ENCODE data around the gene PODXL2. TPM values are rescaled to one million over a fixed set of nuclear protein-coding genes. Genes with fewer than 3 reads are reported as not detected.

PODXL2 gene
- total RNA-seq, 3 donors from 2014 or later (not counting 1 experiment from before 2014, with no cell fraction given), result 2.2 to 3.5 (median 2.7) TPM

DNA sequence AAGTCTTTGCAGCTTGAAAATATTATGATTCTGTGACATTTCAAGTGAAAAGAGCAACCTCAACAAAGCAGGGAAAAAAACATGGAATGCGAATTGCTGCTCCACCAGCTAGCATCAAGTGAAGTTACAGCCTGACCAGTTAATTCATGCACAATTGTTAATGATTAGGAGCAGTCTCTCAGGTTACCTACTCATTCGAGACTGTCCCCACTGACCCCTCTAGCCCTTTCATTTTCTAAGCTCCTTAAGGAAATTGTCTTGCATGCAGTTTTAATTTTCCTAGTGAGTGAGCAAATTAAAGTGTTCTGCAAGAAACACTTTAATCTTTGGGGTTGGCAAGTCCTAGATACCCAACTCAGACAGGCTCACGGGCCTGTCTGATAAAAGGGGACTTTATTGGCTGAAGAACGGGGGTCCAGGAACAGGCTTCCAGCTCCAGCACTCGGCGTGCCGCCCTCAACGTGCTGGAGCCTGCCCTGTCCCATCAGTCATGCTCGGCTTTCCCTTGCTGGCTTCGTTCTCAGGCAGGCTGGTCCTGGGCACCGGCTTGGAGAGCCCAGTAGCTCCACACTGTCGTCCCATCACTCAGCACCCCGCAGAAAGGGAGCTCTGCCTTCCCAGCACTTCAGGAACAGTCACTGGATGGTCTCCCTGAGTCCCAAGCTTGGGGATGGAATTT is 18.3 kb downstream of the PODXL2 start:
- Histone ChIP-seq H3K4me3 (ENCODE audit: low read length) (no peak overlapping the region), H3K4me1 (ENCODE audit: control insufficient read depth, insufficient read depth, low read length) (no peaks in the 10 kb centered on the region), H3K27me3 (ENCODE audit: control insufficient read depth, insufficient read depth, low read length) (no peaks in the 10 kb centered on the region), H3K9me3 (ENCODE audit: control insufficient read depth, insufficient read depth, low read length) (no peaks in the 10 kb centered on the region), H3K36me3 (ENCODE audit: control insufficient read depth, insufficient read depth, low read length) (no peaks in the 10 kb centered on the region), H3K27ac (ENCODE audit: low read length) (no peak overlapping the region)
- TF ChIP-seq, protein P1, sequence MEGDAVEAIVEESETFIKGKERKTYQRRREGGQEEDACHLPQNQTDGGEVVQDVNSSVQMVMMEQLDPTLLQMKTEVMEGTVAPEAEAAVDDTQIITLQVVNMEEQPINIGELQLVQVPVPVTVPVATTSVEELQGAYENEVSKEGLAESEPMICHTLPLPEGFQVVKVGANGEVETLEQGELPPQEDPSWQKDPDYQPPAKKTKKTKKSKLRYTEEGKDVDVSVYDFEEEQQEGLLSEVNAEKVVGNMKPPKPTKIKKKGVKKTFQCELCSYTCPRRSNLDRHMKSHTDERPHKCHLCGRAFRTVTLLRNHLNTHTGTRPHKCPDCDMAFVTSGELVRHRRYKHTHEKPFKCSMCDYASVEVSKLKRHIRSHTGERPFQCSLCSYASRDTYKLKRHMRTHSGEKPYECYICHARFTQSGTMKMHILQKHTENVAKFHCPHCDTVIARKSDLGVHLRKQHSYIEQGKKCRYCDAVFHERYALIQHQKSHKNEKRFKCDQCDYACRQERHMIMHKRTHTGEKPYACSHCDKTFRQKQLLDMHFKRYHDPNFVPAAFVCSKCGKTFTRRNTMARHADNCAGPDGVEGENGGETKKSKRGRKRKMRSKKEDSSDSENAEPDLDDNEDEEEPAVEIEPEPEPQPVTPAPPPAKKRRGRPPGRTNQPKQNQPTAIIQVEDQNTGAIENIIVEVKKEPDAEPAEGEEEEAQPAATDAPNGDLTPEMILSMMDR (IDR thresholded peaks at IDR 0.05), result no peak
- no peaks in the 10 kb centered on the region for H3K4me1 Mint-ChIP-seq
- H3K27ac Mint-ChIP-seq, result no peak overlapping the region
- no peaks in the 10 kb centered on the region for H3K9me3 Mint-ChIP-seq
- DNase-seq (no peak), ATAC-seq (no peak)
- WGBS (ENCODE audit: insufficient coverage), result 91% methylated on average over 12 of the region's 13 CpGs
- H3K4me3 Mint-ChIP-seq, result no peak overlapping the region
- no peaks in the 10 kb centered on the region for H3K36me3 Mint-ChIP-seq
- no peaks in the 10 kb centered on the region for H3K27me3 Mint-ChIP-seq (ENCODE audit: low read depth in 2 of 2)
- intact Hi-C loops (cut with micrococcal nuclease), result no loop called here

DNA sequence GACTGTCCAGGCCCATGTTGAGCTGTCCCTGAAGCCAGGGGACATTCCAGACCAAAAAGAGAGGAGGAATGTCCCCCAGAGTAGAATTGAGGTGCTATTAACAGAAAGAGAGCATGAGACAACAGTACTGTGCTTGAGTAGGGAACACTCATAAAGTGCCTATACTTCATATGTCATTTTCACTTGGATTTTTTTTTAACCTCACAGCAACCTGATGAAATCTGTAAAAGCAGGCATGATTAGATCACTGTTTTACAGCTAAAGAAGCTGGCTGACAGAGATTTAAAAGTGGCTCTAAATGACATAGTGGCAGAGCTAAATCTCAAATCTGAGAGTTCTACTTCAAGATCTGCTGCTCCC is 18.8 kb downstream of the PODXL2 start:
- TF ChIP-seq, protein P1 (IDR thresholded peaks at IDR 0.05), result no peak
- Histone ChIP-seq H3K27me3 (ENCODE audit: control insufficient read depth, insufficient read depth, low read length) (no peaks in the 10 kb centered on the region), H3K4me3 (ENCODE audit: low read length) (no peak overlapping the region), H3K27ac (ENCODE audit: low read length) (no peak overlapping the region), H3K9me3 (ENCODE audit: control insufficient read depth, insufficient read depth, low read length) (no peaks in the 10 kb centered on the region), H3K4me1 (ENCODE audit: control insufficient read depth, insufficient read depth, low read length) (no peaks in the 10 kb centered on the region), H3K36me3 (ENCODE audit: control insufficient read depth, insufficient read depth, low read length) (no peaks in the 10 kb centered on the region)
- H3K27me3 Mint-ChIP-seq (ENCODE audit: low read depth in 2 of 2), result no peaks in the 10 kb centered on the region
- DNase-seq (no peak), ATAC-seq (no peak)
- intact Hi-C loops (cut with micrococcal nuclease), result no loop called here
- H3K4me1 Mint-ChIP-seq, result no peaks in the 10 kb centered on the region
- no peaks in the 10 kb centered on the region for H3K36me3 Mint-ChIP-seq
- H3K4me3 Mint-ChIP-seq, result no peak overlapping the region
- H3K27ac Mint-ChIP-seq, result no peak overlapping the region
- no peaks in the 10 kb centered on the region for H3K9me3 Mint-ChIP-seq

DNA sequence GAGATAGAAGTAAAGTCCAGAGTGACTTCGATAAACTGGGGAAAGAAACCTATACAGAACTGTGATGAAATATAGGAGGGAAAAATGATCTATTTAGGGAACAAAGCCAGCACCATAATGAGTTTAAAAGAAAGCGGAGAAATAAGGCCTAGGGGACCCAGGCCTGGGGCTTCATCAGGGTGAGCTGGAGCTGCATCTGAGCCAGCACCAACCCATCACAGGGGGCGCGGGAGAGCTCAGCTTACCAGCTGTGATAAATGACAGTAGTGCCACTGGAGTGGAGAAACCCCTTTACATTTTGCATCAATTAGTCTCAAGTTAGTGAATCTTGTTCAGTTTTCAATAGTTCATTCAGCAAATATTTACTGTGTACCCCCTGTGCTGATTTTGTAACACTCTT is 21.3 kb downstream of the PODXL2 start:
- TF ChIP-seq, protein P1 (IDR thresholded peaks at IDR 0.05), result no peak
- Mint-ChIP-seq H3K27me3 (ENCODE audit: low read depth in 2 of 2) (no peaks in the 10 kb centered on the region), H3K36me3 (no peaks in the 10 kb centered on the region), H3K27ac (no peak overlapping the region), H3K9me3 (no peaks in the 10 kb centered on the region), H3K4me1 (no peaks in the 10 kb centered on the region), H3K4me3 (no peak overlapping the region)
- ATAC-seq (no peak), DNase-seq (no peak)
- Histone ChIP-seq H3K36me3 (ENCODE audit: control insufficient read depth, insufficient read depth, low read length) (no peaks in the 10 kb centered on the region), H3K27me3 (ENCODE audit: control insufficient read depth, insufficient read depth, low read length) (no peaks in the 10 kb centered on the region), H3K4me3 (ENCODE audit: low read length) (no peak overlapping the region), H3K9me3 (ENCODE audit: control insufficient read depth, insufficient read depth, low read length) (no peaks in the 10 kb centered on the region), H3K4me1 (ENCODE audit: control insufficient read depth, insufficient read depth, low read length) (no peaks in the 10 kb centered on the region), H3K27ac (ENCODE audit: low read length) (no peak overlapping the region)
- intact Hi-C loops (cut with micrococcal nuclease), result loop anchor here (5.0 kb wide), 1 partner anchor 182 kb away; no protein-coding TSS in a partner anchor
- WGBS (ENCODE audit: insufficient coverage), result 95% methylated on average over 4 of the region's 4 CpGs
